Transverse colon (tissue), 4 donors: Measurements from ENCODE around the gene CAMTA1.

ENCODE experiments used
- EP300 ChIP-seq: sonication (generic); formaldehyde crosslinking; IDR thresholded peaks from one replicate; pipeline ENCODE4 v1.6.1; 2017; ENCODE audit warnings: antibody characterized with exemption, low read depth
- POLR2A ChIP-seq: fragments of 450-650 bp; IDR thresholded peaks from one replicate; pipeline ENCODE4 v1.6.1; 2016; ENCODE audit warnings: antibody characterized with exemption, mild to moderate bottlenecking, moderate library complexity
- POLR2AphosphoS5 ChIP-seq, 3 donors: sonication (generic); formaldehyde crosslinking; IDR thresholded peaks; one replicate each; pipeline ENCODE4 v1.6.1; 2016; ENCODE audit warnings: antibody characterized with exemption in 3 of 3
- TF ChIP-seq, protein P1 (sequence below), 5 experiments: fragments of 200-600 bp in 3 of 5; fragments of 450-650 bp in 2 of 5; sonication (generic) in 3 of 5; IDR thresholded peaks; 1 replicate in 2 of 5; 2 replicates in 3 of 5; pipeline ENCODE4 v1.5.1; 2016 to 2017; ENCODE audit warnings: antibody characterized with exemption in 5 of 5, inconsistent platforms in 3 of 5, mild to moderate bottlenecking in 2 of 5, moderate library complexity in 1 of 5

DNA sequence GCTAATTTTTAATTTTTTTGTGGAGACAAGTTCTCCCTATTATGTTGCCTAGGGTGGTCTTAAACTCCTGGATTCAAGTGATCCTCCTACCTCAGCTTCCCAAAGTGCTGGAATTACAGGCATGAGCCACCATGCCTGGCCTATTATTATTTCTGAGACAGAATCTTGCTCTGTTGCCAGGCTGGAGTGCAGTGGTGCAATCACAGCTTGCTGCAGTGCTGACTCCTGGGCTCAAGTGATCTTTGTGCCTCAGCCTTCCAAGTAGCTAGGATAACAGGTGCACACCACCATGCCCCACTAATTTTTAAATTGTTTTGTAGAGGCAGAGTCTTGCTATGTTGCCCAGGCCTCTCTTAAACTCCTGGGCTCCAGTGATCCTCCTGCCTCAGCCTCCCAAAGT lies 196.3 kb downstream of the CAMTA1 start:
- TF ChIP-seq POLR2A = no peak
- TF ChIP-seq, protein P1, sequence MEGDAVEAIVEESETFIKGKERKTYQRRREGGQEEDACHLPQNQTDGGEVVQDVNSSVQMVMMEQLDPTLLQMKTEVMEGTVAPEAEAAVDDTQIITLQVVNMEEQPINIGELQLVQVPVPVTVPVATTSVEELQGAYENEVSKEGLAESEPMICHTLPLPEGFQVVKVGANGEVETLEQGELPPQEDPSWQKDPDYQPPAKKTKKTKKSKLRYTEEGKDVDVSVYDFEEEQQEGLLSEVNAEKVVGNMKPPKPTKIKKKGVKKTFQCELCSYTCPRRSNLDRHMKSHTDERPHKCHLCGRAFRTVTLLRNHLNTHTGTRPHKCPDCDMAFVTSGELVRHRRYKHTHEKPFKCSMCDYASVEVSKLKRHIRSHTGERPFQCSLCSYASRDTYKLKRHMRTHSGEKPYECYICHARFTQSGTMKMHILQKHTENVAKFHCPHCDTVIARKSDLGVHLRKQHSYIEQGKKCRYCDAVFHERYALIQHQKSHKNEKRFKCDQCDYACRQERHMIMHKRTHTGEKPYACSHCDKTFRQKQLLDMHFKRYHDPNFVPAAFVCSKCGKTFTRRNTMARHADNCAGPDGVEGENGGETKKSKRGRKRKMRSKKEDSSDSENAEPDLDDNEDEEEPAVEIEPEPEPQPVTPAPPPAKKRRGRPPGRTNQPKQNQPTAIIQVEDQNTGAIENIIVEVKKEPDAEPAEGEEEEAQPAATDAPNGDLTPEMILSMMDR (IDR thresholded peaks at IDR 0.05) = no peak
- no peak for TF ChIP-seq POLR2AphosphoS5 (IDR thresholded peaks at IDR 0.05)
- no peak for TF ChIP-seq EP300
